Mesenchymal stem cell (in vitro differentiated cells and primary cell): ENCODE results near the gene RMDN2.
"Not testable (repeated sequence)": the region's sequence is repeated elsewhere in the genome, so short reads cannot be mapped to it uniquely, and the experiment has no call there.

ENCODE experiments used
- DNase-seq: peaks from one replicate; pipeline ENCODE4 v3.0.0-alpha.2; 2013
- H2AFZ ChIP-seq: one replicate; pipeline ENCODE4 v1.6.1; 2013; ENCODE audit warnings: low read depth, mild to moderate bottlenecking, control low read depth, inconsistent platforms, low read length, moderate library complexity
- H2AK5ac ChIP-seq: 2 replicates; pipeline ENCODE4 v1.6.1; 2013; ENCODE audit warnings: low read length, moderate library complexity, mild to moderate bottlenecking, inconsistent platforms; ENCODE audit not compliant: severe bottlenecking
- H2BK120ac ChIP-seq: one replicate; pipeline ENCODE4 v1.6.1; 2013; ENCODE audit warnings: low read depth, mild to moderate bottlenecking, inconsistent platforms, low read length, moderate library complexity
- H2BK12ac ChIP-seq, 2 experiments: one replicate each; pipeline ENCODE4 v1.6.1; 2013; ENCODE audit warnings: inconsistent platforms in 2 of 2, low read length in 2 of 2, mild to moderate bottlenecking in 2 of 2, moderate library complexity in 2 of 2, control low read depth in 1 of 2
- H2BK15ac ChIP-seq: one replicate; pipeline ENCODE4 v1.6.1; 2013; ENCODE audit warnings: mild to moderate bottlenecking, low read depth, inconsistent platforms; ENCODE audit not compliant: poor library complexity, severe bottlenecking
- H2BK5ac ChIP-seq: 2 replicates; pipeline ENCODE4 v1.6.1; 2013; ENCODE audit warnings: low read depth, mild to moderate bottlenecking, low read length, control low read depth, inconsistent platforms; ENCODE audit not compliant: poor library complexity, severe bottlenecking
- H3K14ac ChIP-seq, 2 experiments: one replicate each; pipeline ENCODE4 v1.6.1; 2013; ENCODE audit warnings: inconsistent platforms in 2 of 2, low read length in 2 of 2, control low read depth in 1 of 2, mild to moderate bottlenecking in 1 of 2, moderate library complexity in 1 of 2
- H3K18ac ChIP-seq, 2 experiments: one replicate each; pipeline ENCODE4 v1.6.1; 2013; ENCODE audit warnings: inconsistent platforms in 2 of 2, low read length in 2 of 2, control low read depth in 1 of 2, low read depth in 1 of 2, mild to moderate bottlenecking in 1 of 2
- H3K23ac ChIP-seq, 2 experiments: one replicate each; pipeline ENCODE4 v1.6.1; 2013; ENCODE audit warnings: inconsistent platforms in 2 of 2, low read length in 2 of 2, mild to moderate bottlenecking in 2 of 2, moderate library complexity in 2 of 2, control low read depth in 1 of 2
- H3K27ac ChIP-seq: 2 replicates; pipeline ENCODE4 v1.5.1; 2013; ENCODE audit warnings: mild to moderate bottlenecking, moderate library complexity, low read length, control low read depth, inconsistent platforms; ENCODE audit not compliant: poor library complexity, severe bottlenecking
- H3K27me3 ChIP-seq, 2 experiments: 2 replicates each; pipeline versions ENCODE4 v1.6.1 to v1.7.0; 2013; ENCODE audit warnings: low read length in 2 of 2, mild to moderate bottlenecking in 2 of 2, moderate library complexity in 2 of 2, control low read depth in 1 of 2, inconsistent platforms in 1 of 2; ENCODE audit not compliant: control insufficient read depth in 1 of 2, insufficient read depth in 1 of 2
- H3K36me3 ChIP-seq, 2 experiments: 2 replicates each; pipeline versions ENCODE4 v1.6.1 to v1.7.0; 2013; ENCODE audit warnings: low read length in 2 of 2, control low read depth in 1 of 2, inconsistent platforms in 1 of 2, low read depth in 1 of 2, mild to moderate bottlenecking in 1 of 2; ENCODE audit not compliant: insufficient read depth in 2 of 2, control insufficient read depth in 1 of 2
- H3K4ac ChIP-seq, 2 experiments: one replicate each; pipeline ENCODE4 v1.6.1; 2013; ENCODE audit warnings: inconsistent platforms in 2 of 2, low read length in 2 of 2, mild to moderate bottlenecking in 2 of 2, moderate library complexity in 2 of 2, control low read depth in 1 of 2, low read depth in 1 of 2
- H3K4me1 ChIP-seq: 2 replicates; pipeline ENCODE4 v1.6.1; 2013; ENCODE audit warnings: low read depth, low read length, control low read depth; ENCODE audit not compliant: control insufficient read depth, insufficient read depth
- H3K4me2 ChIP-seq: 2 replicates; pipeline ENCODE4 v1.6.1; 2013; ENCODE audit warnings: low read length, mild to moderate bottlenecking, inconsistent platforms; ENCODE audit not compliant: poor library complexity, severe bottlenecking
- H3K4me3 ChIP-seq, 2 experiments: 2 replicates each; pipeline versions ENCODE4 v1.5.1 to v1.7.0; 2013; ENCODE audit warnings: low read length in 2 of 2, mild to moderate bottlenecking in 2 of 2, control low read depth in 1 of 2, low read depth in 1 of 2; ENCODE audit not compliant: insufficient read depth in 1 of 2
- H3K79me1 ChIP-seq: replicated peaks from 2 replicates; pipeline ENCODE4 v1.6.1; 2013; ENCODE audit warnings: mild to moderate bottlenecking, control low read depth, low read length, inconsistent platforms; ENCODE audit not compliant: poor library complexity, severe bottlenecking
- H3K9ac ChIP-seq: 2 replicates; pipeline ENCODE4 v1.7.0; 2013; ENCODE audit warnings: mild to moderate bottlenecking, low read length, moderate library complexity
- H3K9me3 ChIP-seq: 2 replicates; pipeline ENCODE4 v1.7.0; 2013; ENCODE audit warnings: mild to moderate bottlenecking, low read length; ENCODE audit not compliant: control insufficient read depth
- H4K8ac ChIP-seq: one replicate; pipeline ENCODE4 v1.6.1; 2013; ENCODE audit warnings: inconsistent platforms, mild to moderate bottlenecking, low read length, moderate library complexity
- H4K91ac ChIP-seq: one replicate; pipeline ENCODE4 v1.6.1; 2013; ENCODE audit warnings: mild to moderate bottlenecking, low read length, inconsistent platforms
- WGBS: methylation state at CpG from one replicate; pipeline ENCODE4 v1.1.7; 2013; ENCODE audit warnings: mixed read lengths; 5-methylcytosine and 5-hydroxymethylcytosine counted together

RMDN2 gene

DNA sequence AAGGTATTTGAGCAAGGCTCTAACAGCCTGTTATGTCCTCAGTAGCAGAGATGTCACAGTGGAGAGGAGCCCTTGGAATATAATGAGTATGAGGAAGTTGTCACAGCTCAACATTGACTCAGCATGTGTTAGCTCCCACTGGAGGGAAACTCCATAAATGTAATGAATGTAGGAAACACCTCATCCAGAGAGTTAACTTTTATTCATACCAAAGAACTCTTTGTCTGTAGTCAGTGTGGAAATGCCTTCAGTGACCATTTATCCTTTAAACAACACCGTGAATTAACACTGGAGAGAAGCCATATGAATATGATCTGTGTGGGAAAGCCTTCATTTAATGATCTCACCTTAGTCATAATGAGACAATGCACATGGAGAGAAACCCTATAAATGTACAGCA lies 91.1 kb downstream of the RMDN2 start:
- peaks cover 7% of the 10 kb centered on the region for H3K4me1 ChIP-seq
- no peak overlapping the region for H4K91ac ChIP-seq
- H3K23ac ChIP-seq: no peak overlapping the region
- H2BK12ac ChIP-seq: no peak overlapping the region
- H3K36me3 ChIP-seq: no peaks in the 10 kb centered on the region
- no peak overlapping the region for H2BK5ac ChIP-seq
- no peak overlapping the region for H3K9ac ChIP-seq
- H3K14ac ChIP-seq: no peak overlapping the region
- no peak overlapping the region for H4K8ac ChIP-seq
- no peaks in the 10 kb centered on the region for H3K27me3 ChIP-seq
- DNase-seq: no peak
- no peak overlapping the region for H2AK5ac ChIP-seq
- H3K79me1 ChIP-seq: peaks cover 1% of the 10 kb centered on the region
- no peak overlapping the region for H3K4me2 ChIP-seq
- 100% methylated on average over 1 of the region's 1 CpG for WGBS
- no peak overlapping the region for H2BK15ac ChIP-seq
- no peak overlapping the region for H3K4me3 ChIP-seq
- H3K27ac ChIP-seq: no peak overlapping the region
- no peak overlapping the region for H2BK120ac ChIP-seq
- H2AFZ ChIP-seq: no peak overlapping the region
- no peak overlapping the region for H3K4ac ChIP-seq
- no peaks in the 10 kb centered on the region for H3K9me3 ChIP-seq
- no peak overlapping the region for H3K18ac ChIP-seq

DNA sequence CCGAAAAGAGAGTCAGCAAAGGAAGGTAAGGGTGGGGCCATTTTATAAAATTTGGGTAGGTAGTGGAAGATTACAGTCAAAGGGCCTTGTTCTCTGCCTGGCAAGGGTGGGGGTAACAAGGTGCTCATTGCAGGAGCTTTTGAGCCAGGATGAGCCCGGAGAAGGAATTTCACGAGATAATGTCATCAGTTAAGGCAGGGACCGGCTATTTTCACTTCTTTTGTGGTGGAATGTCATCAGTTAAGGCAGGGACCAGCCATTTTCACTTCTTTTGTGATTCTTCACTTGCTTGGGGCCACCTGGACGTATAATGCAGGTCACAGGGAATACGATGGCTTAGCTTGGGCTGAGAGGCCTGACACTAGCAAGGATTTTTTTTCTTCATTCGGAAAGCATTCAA lies 92.7 kb downstream of the RMDN2 start:
- no peak overlapping the region for H2AK5ac ChIP-seq
- H3K27ac ChIP-seq: no peak overlapping the region
- H2AFZ ChIP-seq: no peak overlapping the region
- no peak overlapping the region for H3K14ac ChIP-seq
- no peak overlapping the region for H3K4me3 ChIP-seq
- H2BK15ac ChIP-seq: no peak overlapping the region
- H3K9ac ChIP-seq: no peak overlapping the region
- no peak overlapping the region for H4K8ac ChIP-seq
- WGBS: 77% methylated on average over 7 of the region's 7 CpGs
- H3K4ac ChIP-seq: no peak overlapping the region
- H3K36me3 ChIP-seq: no peaks in the 10 kb centered on the region
- no peak overlapping the region for H2BK12ac ChIP-seq
- H3K4me2 ChIP-seq: no peak overlapping the region
- H3K9me3 ChIP-seq: no peaks in the 10 kb centered on the region
- H2BK5ac ChIP-seq: no peak overlapping the region
- H3K23ac ChIP-seq: no peak overlapping the region
- no peak overlapping the region for H3K18ac ChIP-seq
- no peaks in the 10 kb centered on the region for H3K79me1 ChIP-seq
- H3K4me1 ChIP-seq: peaks cover 2% of the 10 kb centered on the region
- H2BK120ac ChIP-seq: no peak overlapping the region
- H4K91ac ChIP-seq: no peak overlapping the region
- no peak for DNase-seq
- no peaks in the 10 kb centered on the region for H3K27me3 ChIP-seq

- H3K9ac ChIP-seq, H3K4me1 ChIP-seq, H4K8ac ChIP-seq, DNase-seq, H3K4ac ChIP-seq, H2AFZ ChIP-seq, H2BK12ac ChIP-seq, H2BK5ac ChIP-seq, H2BK120ac ChIP-seq, H3K79me1 ChIP-seq, H3K18ac ChIP-seq, H2AK5ac ChIP-seq, H3K23ac ChIP-seq, H3K36me3 ChIP-seq, H3K27ac ChIP-seq, H2BK15ac ChIP-seq, H3K9me3 ChIP-seq, H4K91ac ChIP-seq, H3K4me3 ChIP-seq, H3K27me3 ChIP-seq, H3K14ac ChIP-seq, H3K4me2 ChIP-seq: not testable (repeated sequence)
- WGBS: 97% methylated on average over 32 of the region's 33 CpGs
Measured at GRCh38 chr2:38020359-38021069, 95.4 kb downstream of the RMDN2 start.

GRCh38 chr2:38021589-38021988 lies 96.5 kb downstream of the RMDN2 start:
- Histone ChIP-seq H2BK120ac (no peak overlapping the region), H3K4me3 (no peak overlapping the region), H3K4me1 (no peaks in the 10 kb centered on the region), H2AK5ac (no peak overlapping the region), H2BK15ac (no peak overlapping the region), H3K4ac (no peak overlapping the region), H3K9me3 (no peaks in the 10 kb centered on the region), H3K79me1 (no peaks in the 10 kb centered on the region), H3K9ac (no peak overlapping the region), H2AFZ (no peak overlapping the region), H3K36me3 (no peaks in the 10 kb centered on the region), H3K14ac (no peak overlapping the region), H2BK5ac (no peak overlapping the region), H3K18ac (no peak overlapping the region), H4K91ac (no peak overlapping the region), H3K4me2 (no peak overlapping the region), H3K27ac (no peak overlapping the region), H2BK12ac (no peak overlapping the region), H4K8ac (no peak overlapping the region), H3K27me3 (no peaks in the 10 kb centered on the region), H3K23ac (no peak overlapping the region)
- DNase-seq: no peak
- WGBS: 88% methylated on average over 9 of the region's 9 CpGs
